OCI-LY3 (cell line): ENCODE data around the gene EZH2.

Experiments used
- H2AFZ ChIP-seq: fragments of 200-600, 300-600 bp; shearing (Covaris generic); 2 replicates; pipeline ENCODE4 v1.6.0; 2014; ENCODE audit warnings: antibody characterized with exemption, low read depth, low read length
- H3K27ac ChIP-seq: fragments of 200-600, 300-600 bp; sonication (generic); 2 replicates; pipeline ENCODE4 v1.5.1; 2014; ENCODE audit warnings: mild to moderate bottlenecking, low read length, moderate library complexity, mixed read lengths
- H3K27me3 ChIP-seq: fragments of 200-600, 300-600 bp; sonication (generic); 2 replicates; pipeline ENCODE4 v1.6.1; 2014; ENCODE audit warnings: low read depth, low read length, mixed read lengths
- H3K36me3 ChIP-seq: fragments of 200-600, 300-600 bp; sonication (generic); replicated peaks from 2 replicates; pipeline ENCODE3; 2014; ENCODE audit warnings: low read depth, low read length, mixed read lengths
- H3K4me1 ChIP-seq: fragments of 300-600, 200-600 bp; sonication (generic); 2 replicates; pipeline ENCODE4 v1.6.1; 2014; ENCODE audit warnings: low read length, mixed read lengths
- H3K4me2 ChIP-seq: fragments of 200-600, 300-600 bp; sonication (generic); 2 replicates; pipeline ENCODE4 v1.6.1; 2014; ENCODE audit warnings: low read length, mixed read lengths
- H3K4me3 ChIP-seq: fragments of 300-600, 200-600 bp; sonication (generic); 2 replicates; pipeline ENCODE4 v1.5.1; 2014; ENCODE audit warnings: antibody characterized with exemption, mild to moderate bottlenecking, low read length, moderate library complexity
- H3K79me2 ChIP-seq: fragments of 300-600, 200-600 bp; shearing (Covaris generic); 2 replicates; pipeline ENCODE4 v1.6.1; 2014; ENCODE audit warnings: mild to moderate bottlenecking, low read length, mixed read lengths
- H3K9ac ChIP-seq: fragments of 300-600, 200-600 bp; shearing (Covaris generic); 2 replicates; pipeline ENCODE4 v1.6.0; 2014; ENCODE audit warnings: mild to moderate bottlenecking, low read length, moderate library complexity
- H3K9me3 ChIP-seq: fragments of 200-600, 300-600 bp; shearing (Covaris generic); 2 replicates; pipeline ENCODE4 v1.6.1; 2014; ENCODE audit warnings: low read length, mixed read lengths; ENCODE audit not compliant: insufficient read depth
- H4K20me1 ChIP-seq: fragments of 200-600, 300-600 bp; sonication (generic); 2 replicates; pipeline ENCODE4 v1.6.1; 2016; ENCODE audit warnings: low read length, mixed read lengths; ENCODE audit not compliant: insufficient read depth
- CTCF ChIP-seq: fragments of 200-600, 300-600 bp; sonication (generic); IDR thresholded peaks from 2 replicates; pipeline ENCODE4 v1.5.1; 2014; ENCODE audit warnings: antibody characterized with exemption, low read length, low read depth
- EZH2phosphoT487 ChIP-seq: fragments of 200-600 bp; shearing (Covaris generic); IDR thresholded peaks from 2 replicates; pipeline ENCODE4 v1.6.1; 2018; ENCODE audit warnings: antibody characterized with exemption, mixed run types, low read depth

The EZH2 gene

GRCh38 chr7:148796841-148797240 lies 87.2 kb downstream of the EZH2 start:
- Histone ChIP-seq H3K9me3 (no peaks in the 10 kb centered on the region), H3K4me1 (peaks cover 14% of the 10 kb centered on the region), H3K27me3 (no peaks in the 10 kb centered on the region), H2AFZ (no peak overlapping the region), H3K4me3 (no peak overlapping the region), H3K9ac (no peak overlapping the region), H3K79me2 (no peaks in the 10 kb centered on the region), H3K36me3 (peaks cover 73% of the 10 kb centered on the region), H3K4me2 (no peak overlapping the region), H3K27ac (no peak overlapping the region), H4K20me1 (0 out of 2 replicates have a peak, but pooled peaks cover 4% of the 10 kb centered on the region)
- no peak for TF ChIP-seq EZH2phosphoT487
- no peak for TF ChIP-seq CTCF

- H3K36me3 ChIP-seq: peaks cover 73% of the 10 kb centered on the region
- TF ChIP-seq CTCF: no peak
- no peak for TF ChIP-seq EZH2phosphoT487
These were observed 89.6 kb downstream of the EZH2 start for GRCh38 chr7:148794476-148794875.

GRCh38 chr7:148793590-148793989 lies 90.5 kb downstream of the EZH2 start:
- no peak overlapping the region for H2AFZ ChIP-seq
- H3K27ac ChIP-seq: no peak overlapping the region
- peaks cover 73% of the 10 kb centered on the region for H3K36me3 ChIP-seq

More at GRCh38 chr7:148794476-148794875, 89.6 kb downstream of the EZH2 start:
- H3K27ac ChIP-seq: no peak overlapping the region
- H3K4me3 ChIP-seq: no peak overlapping the region
- H2AFZ ChIP-seq: no peak overlapping the region
- H3K27me3 ChIP-seq: no peaks in the 10 kb centered on the region
- H3K4me2 ChIP-seq: no peak overlapping the region
- no peak overlapping the region for H3K9ac ChIP-seq
- H4K20me1 ChIP-seq: no peaks in the 10 kb centered on the region
- H3K9me3 ChIP-seq: no peaks in the 10 kb centered on the region
- peaks cover under 1% of the 10 kb centered on the region; the same call in 1 of the 2 replicates for H3K4me1 ChIP-seq
- H3K79me2 ChIP-seq: no peaks in the 10 kb centered on the region

DNA sequence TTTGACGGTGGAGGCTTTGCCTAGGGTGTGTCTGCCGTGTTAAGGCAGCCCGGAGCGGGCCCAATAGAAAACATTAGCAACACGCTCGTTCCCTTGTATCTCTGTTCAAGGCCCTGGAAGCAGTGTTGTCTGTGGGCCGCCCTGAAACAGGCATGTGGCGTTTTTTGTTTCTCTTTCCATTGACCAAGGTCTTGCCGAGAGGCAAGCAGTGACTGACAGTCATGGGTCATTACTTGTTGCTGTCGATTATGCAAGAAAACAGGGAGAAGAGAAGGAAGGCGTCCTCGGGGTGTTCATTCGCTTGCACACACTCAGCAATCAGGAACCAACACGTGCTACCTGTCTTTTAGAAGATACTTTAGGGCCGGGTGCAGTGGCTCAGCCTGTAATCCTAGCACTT lies 92.5 kb downstream of the EZH2 start:
- Histone ChIP-seq H3K4me2 (no peak overlapping the region), H3K4me3 (no peak overlapping the region), H3K27ac (no peak overlapping the region), H3K9me3 (no peaks in the 10 kb centered on the region), H2AFZ (no peak overlapping the region), H3K27me3 (no peaks in the 10 kb centered on the region), H4K20me1 (no peaks in the 10 kb centered on the region), H3K9ac (no peak overlapping the region), H3K79me2 (no peaks in the 10 kb centered on the region), H3K36me3 (peaks cover 71% of the 10 kb centered on the region), H3K4me1 (0 out of 2 replicates have a peak, but pooled peaks cover 2% of the 10 kb centered on the region)
- no peak for TF ChIP-seq EZH2phosphoT487
- TF ChIP-seq CTCF: no peak

More at GRCh38 chr7:148793590-148793989, 90.5 kb downstream of the EZH2 start:
- H4K20me1 ChIP-seq: no peaks in the 10 kb centered on the region
- no peak overlapping the region for H3K9ac ChIP-seq
- H3K9me3 ChIP-seq: no peaks in the 10 kb centered on the region
- H3K4me1 ChIP-seq: no peaks in the 10 kb centered on the region
- no peaks in the 10 kb centered on the region for H3K27me3 ChIP-seq
- no peak for TF ChIP-seq EZH2phosphoT487
- TF ChIP-seq CTCF: no peak
- H3K79me2 ChIP-seq: no peaks in the 10 kb centered on the region
- H3K4me3 ChIP-seq: no peak overlapping the region
- H3K4me2 ChIP-seq: no peak overlapping the region
